AG10803 (cell line): ENCODE measurements around the gene UBE2I.

Source experiments
- DNase-seq: peaks from one replicate; pipeline ENCODE4 v3.0.0; 2010; ENCODE audit warnings: low read depth
- H3K4me3 ChIP-seq: 2 replicates; pipeline ENCODE4 v1.5.1; 2011; ENCODE audit warnings: mild to moderate bottlenecking, low read length, control low read depth
- TF ChIP-seq, protein P1 (sequence below): conservative IDR thresholded peaks from 2 replicates; pipeline ENCODE4 v1.5.1; 2011; ENCODE audit warnings: mild to moderate bottlenecking, low read length, control low read depth, inconsistent platforms

The UBE2I gene

DNA sequence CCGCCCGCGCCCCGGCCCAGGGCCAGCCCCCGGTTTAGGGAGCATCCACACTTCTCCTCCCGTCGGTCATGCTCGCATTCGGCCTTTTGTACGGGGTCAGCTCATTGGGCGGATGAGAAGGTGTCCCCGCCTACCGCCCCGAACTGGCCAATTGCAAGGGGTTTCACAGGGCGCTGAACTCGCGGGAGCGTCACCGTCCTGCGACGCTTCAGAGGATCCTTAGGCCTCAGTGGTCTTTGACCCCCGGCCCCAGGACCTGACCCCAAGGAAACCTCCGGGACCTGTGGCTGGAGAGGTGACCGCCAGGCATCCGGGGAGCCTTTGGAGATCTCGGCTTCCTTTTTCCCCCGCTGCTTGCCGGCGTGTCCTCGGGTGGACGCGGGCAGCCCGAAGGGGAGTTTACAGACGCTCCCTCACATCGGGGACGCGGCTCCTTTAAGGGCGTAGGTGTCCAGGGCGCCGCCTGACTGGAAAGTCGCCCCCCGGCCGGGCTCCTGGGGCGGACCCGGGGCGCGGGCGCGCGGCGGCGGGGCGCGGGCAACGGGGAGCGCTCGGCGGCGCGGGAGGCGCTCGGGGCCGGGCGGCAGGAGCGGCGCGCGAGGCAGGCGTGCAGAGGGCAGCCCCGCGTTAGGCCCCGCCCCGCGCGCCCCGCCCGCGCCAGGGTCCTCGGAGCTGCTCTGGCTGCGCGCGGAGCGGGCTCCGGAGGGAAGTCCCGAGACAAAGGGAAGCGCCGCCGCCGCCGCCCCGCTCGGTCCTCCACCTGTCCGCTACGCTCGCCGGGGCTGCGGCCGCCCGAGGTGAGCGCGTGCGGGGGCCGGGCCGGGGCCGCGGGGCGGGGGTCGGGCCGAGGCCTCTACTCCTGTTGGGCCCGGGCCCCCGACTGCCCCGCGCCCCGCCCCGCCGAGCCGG, at the start of gene UBE2I:
Gene UBE2I, plus strand, starts transcription at position 660 of the 909 bp plus-strand sequence. CDS start 4,395 bp downstream, outside the sequence.
- DNase-seq, result peak; percentile 98
- H3K4me3 ChIP-seq, result peak within 1 kb of the TSS; percentile 81
- TF ChIP-seq, protein P1, sequence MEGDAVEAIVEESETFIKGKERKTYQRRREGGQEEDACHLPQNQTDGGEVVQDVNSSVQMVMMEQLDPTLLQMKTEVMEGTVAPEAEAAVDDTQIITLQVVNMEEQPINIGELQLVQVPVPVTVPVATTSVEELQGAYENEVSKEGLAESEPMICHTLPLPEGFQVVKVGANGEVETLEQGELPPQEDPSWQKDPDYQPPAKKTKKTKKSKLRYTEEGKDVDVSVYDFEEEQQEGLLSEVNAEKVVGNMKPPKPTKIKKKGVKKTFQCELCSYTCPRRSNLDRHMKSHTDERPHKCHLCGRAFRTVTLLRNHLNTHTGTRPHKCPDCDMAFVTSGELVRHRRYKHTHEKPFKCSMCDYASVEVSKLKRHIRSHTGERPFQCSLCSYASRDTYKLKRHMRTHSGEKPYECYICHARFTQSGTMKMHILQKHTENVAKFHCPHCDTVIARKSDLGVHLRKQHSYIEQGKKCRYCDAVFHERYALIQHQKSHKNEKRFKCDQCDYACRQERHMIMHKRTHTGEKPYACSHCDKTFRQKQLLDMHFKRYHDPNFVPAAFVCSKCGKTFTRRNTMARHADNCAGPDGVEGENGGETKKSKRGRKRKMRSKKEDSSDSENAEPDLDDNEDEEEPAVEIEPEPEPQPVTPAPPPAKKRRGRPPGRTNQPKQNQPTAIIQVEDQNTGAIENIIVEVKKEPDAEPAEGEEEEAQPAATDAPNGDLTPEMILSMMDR, result no peak

DNA sequence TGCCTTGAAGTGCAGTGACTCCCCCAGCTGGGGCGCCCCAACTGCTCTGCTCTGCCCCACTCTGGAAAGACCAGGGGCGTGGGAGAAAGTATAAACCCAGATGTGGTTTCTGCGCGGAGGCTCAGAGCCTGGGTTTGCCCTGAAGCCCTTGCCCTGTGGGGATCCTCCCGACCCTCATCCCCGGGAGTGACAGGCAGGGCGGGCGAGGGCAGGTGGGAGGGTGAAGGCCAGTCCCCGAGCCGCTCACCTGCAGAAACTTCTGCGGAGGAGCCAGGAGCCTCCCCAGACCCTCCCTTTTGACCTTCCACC, 49.7 kb upstream of the UBE2I start:
- DNase-seq, result no peak
- TF ChIP-seq, protein P1, result no peak

DNA sequence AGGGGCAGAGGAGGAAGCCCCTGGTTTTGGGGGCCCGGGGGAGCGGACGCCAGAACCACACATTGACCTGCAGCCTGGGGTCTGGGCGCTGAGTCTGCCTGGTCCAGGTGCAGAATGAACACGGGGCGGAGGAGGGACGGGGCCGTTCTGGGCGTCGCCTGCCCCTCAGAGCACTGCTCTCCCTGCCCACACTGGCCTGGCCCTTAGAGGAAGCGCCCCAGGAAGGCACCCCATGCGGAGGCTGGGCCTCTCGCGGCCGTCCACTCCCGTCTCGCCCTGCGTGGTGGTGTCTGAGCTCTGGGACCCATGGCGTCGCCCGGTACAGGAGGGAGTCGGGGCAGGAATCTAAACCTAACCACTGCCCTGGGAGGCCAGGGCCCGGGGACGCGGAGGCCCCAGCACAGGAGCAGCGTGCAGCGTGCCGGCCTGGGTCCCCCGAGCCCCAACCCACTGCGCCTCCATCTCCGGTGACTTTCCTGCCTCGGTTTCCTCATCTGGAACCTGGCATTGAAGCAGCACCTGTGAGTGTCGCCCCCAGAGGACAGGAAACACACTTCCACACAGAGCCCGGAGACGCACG, 49.2 kb upstream of the UBE2I start:
- TF ChIP-seq, protein P1, result no peak
- DNase-seq, result no peak
- H3K4me3 ChIP-seq, result no peak overlapping the region

More for the DNA sequence above, 49.7 kb upstream of the UBE2I start:
- H3K4me3 ChIP-seq, result no peak overlapping the region

DNA sequence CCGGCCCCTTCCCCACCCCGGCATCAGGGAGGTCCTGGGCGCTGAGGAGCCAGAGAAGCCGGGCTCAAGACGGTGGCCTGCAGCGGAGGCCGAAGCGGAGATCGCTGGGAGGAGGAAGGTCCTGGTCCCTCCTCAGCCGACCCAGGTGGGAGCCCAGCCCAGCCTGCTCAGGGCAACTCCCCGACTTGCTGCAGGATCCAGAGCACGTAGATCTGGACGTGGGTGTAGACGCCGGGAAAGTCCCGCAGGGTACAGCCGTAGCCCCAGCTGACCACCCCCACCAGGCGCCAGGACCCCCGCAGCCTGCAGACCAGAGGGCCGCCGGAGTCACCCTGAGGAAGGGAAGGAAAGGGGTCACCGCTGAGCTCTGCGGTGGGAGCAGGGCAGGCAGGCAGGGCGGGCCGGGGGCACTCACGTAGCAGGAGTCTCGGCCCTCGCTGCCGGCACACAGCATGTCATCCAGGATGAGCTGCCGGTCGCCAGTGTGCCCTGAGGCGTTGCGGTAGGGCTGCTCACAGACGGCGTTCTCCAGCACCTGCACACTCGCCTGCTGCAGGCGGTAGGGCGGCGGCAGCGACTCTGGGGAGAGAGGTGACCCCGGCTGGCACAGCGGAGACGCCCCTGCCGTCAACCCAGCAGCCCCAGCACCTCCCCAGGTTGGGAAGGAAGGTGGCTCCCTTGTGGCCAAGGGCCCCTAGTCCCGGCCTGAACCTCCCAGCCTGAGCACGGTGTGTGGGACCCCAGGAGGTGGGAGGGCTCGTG, 48.1 kb upstream of the UBE2I start:
- TF ChIP-seq, protein P1, result no peak
- no peak overlapping the region for H3K4me3 ChIP-seq
- DNase-seq, result no peak

DNA sequence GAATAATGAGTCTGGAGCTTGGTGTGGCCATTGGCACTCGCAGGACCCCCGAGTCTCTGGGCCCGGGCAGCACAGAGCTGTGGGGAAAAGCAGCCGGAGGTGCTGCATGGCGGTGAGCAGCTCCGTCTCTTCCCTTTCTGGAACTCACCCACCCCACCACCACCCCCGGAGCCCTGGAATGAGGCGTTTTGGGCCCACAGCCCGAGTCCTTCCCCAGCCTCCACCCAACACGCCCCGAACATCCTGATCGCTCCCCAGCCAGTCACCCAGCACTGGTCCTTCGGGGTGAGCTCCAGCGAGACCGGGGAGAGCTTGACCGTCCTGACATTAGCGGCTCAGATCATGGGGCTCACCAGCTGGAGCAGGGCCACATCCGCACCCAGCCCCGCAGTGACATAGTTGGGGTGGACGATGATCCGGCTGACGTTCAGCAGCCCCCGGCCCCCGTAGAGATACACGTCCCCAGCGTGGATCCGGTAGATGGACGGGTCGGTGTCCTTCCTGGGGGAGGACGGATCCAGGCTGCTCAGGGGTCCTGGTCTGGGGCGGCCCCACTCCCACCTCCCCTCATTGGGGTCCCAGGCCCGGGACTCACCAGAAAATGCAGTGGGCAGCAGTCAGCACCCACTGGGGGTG, 47.1 kb upstream of the UBE2I start:
- TF ChIP-seq, protein P1, result no peak
- H3K4me3 ChIP-seq, result no peak overlapping the region
- no peak for DNase-seq

DNA sequence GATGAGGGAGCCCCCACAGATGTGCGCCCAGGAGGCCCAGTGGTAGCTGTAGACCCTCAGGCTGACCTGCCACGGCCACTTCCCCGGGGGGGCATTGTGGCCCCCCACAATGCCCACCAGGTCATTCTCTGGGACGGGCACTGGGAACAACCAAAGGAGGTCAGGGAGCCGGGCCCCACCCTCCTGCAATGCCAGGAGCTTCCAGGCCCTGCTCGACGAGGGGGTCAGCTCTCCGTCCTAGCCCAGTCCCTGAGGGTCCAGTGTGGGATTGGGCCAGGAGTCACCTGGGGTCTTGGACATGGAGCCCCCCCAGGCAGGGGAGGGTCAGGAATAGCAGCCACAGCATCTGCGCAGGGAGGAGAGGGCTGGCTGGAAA, 46.6 kb upstream of the UBE2I start:
- DNase-seq, result no peak
- no peak overlapping the region for H3K4me3 ChIP-seq
- TF ChIP-seq, protein P1, result no peak
